ENCODE results near the gene S1PR1.

GRCh38 chr1:101235216-101235695 lies 1.6 kb upstream of the S1PR1 start:
- TF ChIP-seq POLR2A (IDR thresholded peaks at IDR 0.05) (no peak), CTCF (IDR thresholded peaks at IDR 0.05 in 8 of 11, conservative IDR thresholded peaks at IDR 0.05 in 3 of 11) (no peak)
